ENCODE results near the gene PDE3A.

PDE3A gene

GRCh38 chr12:20631711-20632110 lies 263.4 kb downstream of the PDE3A start:
- no peak for DNase-seq (ENCODE audit: extremely low read depth, insufficient read length)

GRCh38 chr12:20641106-20641505 lies 272.8 kb downstream of the PDE3A start:
- TF ChIP-seq CTCF (IDR thresholded peaks at IDR 0.05; ENCODE audit: insufficient read depth, low read length, poor library complexity, severe bottlenecking), result no peak
- DNase-seq (ENCODE audit: extremely low read depth, insufficient read length), result no peak
- no peak overlapping the region for H3K4me3 ChIP-seq (replicated peaks; ENCODE audit: low read depth, low read length)

More at GRCh38 chr12:20631711-20632110, 263.4 kb downstream of the PDE3A start:
- no peak for TF ChIP-seq CTCF (IDR thresholded peaks at IDR 0.05; ENCODE audit: insufficient read depth, low read length, poor library complexity, severe bottlenecking)
- no peak overlapping the region for H3K4me3 ChIP-seq (replicated peaks; ENCODE audit: low read depth, low read length)
- H3K36me3 ChIP-seq (ENCODE audit: control insufficient read depth, insufficient read depth, low read length), result no peaks in the 10 kb centered on the region
- H3K27me3 ChIP-seq (replicated peaks; ENCODE audit: control insufficient read depth, insufficient read depth, low read length), result no peaks in the 10 kb centered on the region

GRCh38 chr12:20643822-20644221 lies 275.5 kb downstream of the PDE3A start:
- Histone ChIP-seq H3K27me3 (replicated peaks; ENCODE audit: control insufficient read depth, insufficient read depth, low read length) (no peaks in the 10 kb centered on the region), H3K4me3 (replicated peaks; ENCODE audit: low read depth, low read length) (no peak overlapping the region), H3K36me3 (ENCODE audit: control insufficient read depth, insufficient read depth, low read length) (no peaks in the 10 kb centered on the region)
- no peak for TF ChIP-seq CTCF (IDR thresholded peaks at IDR 0.05; ENCODE audit: insufficient read depth, low read length, poor library complexity, severe bottlenecking)
- no peak for DNase-seq (ENCODE audit: extremely low read depth, insufficient read length)

More at GRCh38 chr12:20641106-20641505, 272.8 kb downstream of the PDE3A start:
- H3K27me3 ChIP-seq (replicated peaks; ENCODE audit: control insufficient read depth, insufficient read depth, low read length), result no peaks in the 10 kb centered on the region
- H3K36me3 ChIP-seq (ENCODE audit: control insufficient read depth, insufficient read depth, low read length), result no peaks in the 10 kb centered on the region

- no peak for DNase-seq (ENCODE audit: extremely low read depth, insufficient read length)
- no peaks in the 10 kb centered on the region for H3K36me3 ChIP-seq (ENCODE audit: control insufficient read depth, insufficient read depth, low read length)
- no peak overlapping the region for H3K4me3 ChIP-seq (replicated peaks; ENCODE audit: low read depth, low read length)
- H3K27me3 ChIP-seq (replicated peaks; ENCODE audit: control insufficient read depth, insufficient read depth, low read length), result no peaks in the 10 kb centered on the region
- TF ChIP-seq CTCF (IDR thresholded peaks at IDR 0.05; ENCODE audit: insufficient read depth, low read length, poor library complexity, severe bottlenecking), result peak; percentile 58
Observed at GRCh38 chr12:20646239-20646827, 278.0 kb downstream of the PDE3A start.

- no peak for TF ChIP-seq CTCF (IDR thresholded peaks at IDR 0.05; ENCODE audit: insufficient read depth, low read length, poor library complexity, severe bottlenecking)
- Histone ChIP-seq H3K36me3 (ENCODE audit: control insufficient read depth, insufficient read depth, low read length) (no peaks in the 10 kb centered on the region), H3K4me3 (replicated peaks; ENCODE audit: low read depth, low read length) (no peak overlapping the region), H3K27me3 (replicated peaks; ENCODE audit: control insufficient read depth, insufficient read depth, low read length) (no peaks in the 10 kb centered on the region)
- DNase-seq (ENCODE audit: extremely low read depth, insufficient read length), result no peak
Observed at GRCh38 chr12:20653871-20654270, 285.5 kb downstream of the PDE3A start.

GRCh38 chr12:20656600-20656999 lies 288.3 kb downstream of the PDE3A start:
- no peak for DNase-seq (ENCODE audit: extremely low read depth, insufficient read length)
- no peaks in the 10 kb centered on the region for H3K36me3 ChIP-seq (ENCODE audit: control insufficient read depth, insufficient read depth, low read length)
- no peak overlapping the region for H3K4me3 ChIP-seq (replicated peaks; ENCODE audit: low read depth, low read length)
- TF ChIP-seq CTCF (IDR thresholded peaks at IDR 0.05; ENCODE audit: insufficient read depth, low read length, poor library complexity, severe bottlenecking), result no peak
- no peaks in the 10 kb centered on the region for H3K27me3 ChIP-seq (replicated peaks; ENCODE audit: control insufficient read depth, insufficient read depth, low read length)
